ENCODE results near the gene SLC22A1.

SLC22A1 gene

DNA sequence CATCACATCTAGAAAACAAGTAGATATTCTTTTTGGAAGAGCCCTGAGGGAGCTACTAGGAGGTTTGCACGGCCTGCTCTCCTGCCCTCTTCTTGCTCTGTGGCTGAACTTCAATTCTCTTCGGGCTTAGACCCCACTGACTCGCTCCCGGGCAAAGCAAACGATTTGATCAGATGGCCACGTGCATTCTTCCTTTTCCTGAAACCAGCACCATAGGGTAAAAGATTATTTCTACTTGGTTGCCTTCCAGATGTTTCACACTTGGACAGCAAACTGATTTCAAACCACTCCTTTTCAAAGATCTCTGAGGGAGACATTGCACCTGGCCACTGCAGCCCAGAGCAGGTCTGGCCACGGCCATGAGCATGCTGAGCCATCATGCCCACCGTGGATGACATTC lies at the start of gene SLC22A1:
Gene SLC22A1 (plus strand): TSS at position 258 of the 400 bp plus-strand sequence. CDS start 121 bp downstream, at position 379.
- no peak for DNase-seq (ENCODE audit: low read depth, low spot score)
- H3K27ac ChIP-seq (ENCODE audit: low read length), result no peak within 1 kb of the TSS
- H3K36me3 ChIP-seq (ENCODE audit: control insufficient read depth, insufficient read depth, low read length), result no peaks in the 10 kb centered on the region

GRCh38 chr6:160073272-160073671 lies 48.3 kb upstream of the SLC22A1 start:
- no CpG with 5 or more reads among the region's 9 CpGs for WGBS (ENCODE audit: insufficient coverage, insufficient read length)
- no peak overlapping the region for H3K4me3 ChIP-seq (ENCODE audit: low read length)
- no peaks in the 10 kb centered on the region for H3K9me3 ChIP-seq (ENCODE audit: control insufficient read depth, insufficient read depth, low read length)
- no peaks in the 10 kb centered on the region for H3K27me3 ChIP-seq (ENCODE audit: control insufficient read depth, insufficient read depth, low read length)
- no peaks in the 10 kb centered on the region for H3K4me1 ChIP-seq (ENCODE audit: control insufficient read depth, insufficient read depth, low read length)
- DNase-seq (ENCODE audit: low read depth, low spot score), result no peak
- H3K27ac ChIP-seq (ENCODE audit: low read length), result no peak overlapping the region
- peaks cover 38% of the 10 kb centered on the region for H3K36me3 ChIP-seq (ENCODE audit: control insufficient read depth, insufficient read depth, low read length)

More for the DNA sequence above, at the start of gene SLC22A1:
- Histone ChIP-seq H3K27me3 (ENCODE audit: control insufficient read depth, insufficient read depth, low read length) (no peaks in the 10 kb centered on the region), H3K4me3 (ENCODE audit: low read length) (no peak within 1 kb of the TSS), H3K4me1 (ENCODE audit: control insufficient read depth, insufficient read depth, low read length) (no peaks in the 10 kb centered on the region), H3K9me3 (ENCODE audit: control insufficient read depth, insufficient read depth, low read length) (peaks cover 3% of the 10 kb centered on the region; the same call in 1 of the 2 replicates)
- WGBS (ENCODE audit: insufficient coverage, insufficient read length), result no CpG with 5 or more reads among the region's 8 CpGs

DNA sequence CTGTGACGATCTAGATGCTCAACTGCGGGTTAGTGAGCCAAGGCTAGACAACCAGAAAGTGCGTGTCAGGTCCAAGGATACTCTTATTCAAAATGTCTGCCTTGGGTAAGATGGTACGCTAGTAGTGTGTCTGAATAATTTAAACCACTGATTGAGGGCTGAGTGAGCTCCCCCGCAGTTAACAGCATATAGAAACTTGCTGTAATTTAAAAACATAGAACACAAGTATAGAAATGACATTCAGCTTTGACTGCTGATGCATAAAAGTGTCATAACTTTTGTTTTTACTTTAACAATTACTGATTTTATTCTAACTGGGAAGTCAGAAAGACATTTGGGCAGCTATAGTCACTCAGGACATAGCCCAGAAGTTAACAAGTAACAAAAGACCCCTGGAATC lies 45.6 kb upstream of the SLC22A1 start:
- Histone ChIP-seq H3K27ac (ENCODE audit: low read length) (no peak overlapping the region), H3K9me3 (ENCODE audit: control insufficient read depth, insufficient read depth, low read length) (no peaks in the 10 kb centered on the region; the same call in 1 of the 2 replicates), H3K27me3 (ENCODE audit: control insufficient read depth, insufficient read depth, low read length) (no peaks in the 10 kb centered on the region), H3K36me3 (ENCODE audit: control insufficient read depth, insufficient read depth, low read length) (peaks cover 43% of the 10 kb centered on the region), H3K4me1 (ENCODE audit: control insufficient read depth, insufficient read depth, low read length) (no peaks in the 10 kb centered on the region), H3K4me3 (ENCODE audit: low read length) (no peak overlapping the region)
- no CpG with 5 or more reads among the region's 5 CpGs for WGBS (ENCODE audit: insufficient coverage, insufficient read length)
- no peak for DNase-seq (ENCODE audit: low read depth, low spot score)

GRCh38 chr6:160077024-160077423 lies 44.6 kb upstream of the SLC22A1 start:
- no CpG with 5 or more reads among the region's 5 CpGs for WGBS (ENCODE audit: insufficient coverage, insufficient read length)
- DNase-seq (ENCODE audit: low read depth, low spot score), result no peak
- Histone ChIP-seq H3K36me3 (ENCODE audit: control insufficient read depth, insufficient read depth, low read length) (peaks cover 46% of the 10 kb centered on the region), H3K4me1 (ENCODE audit: control insufficient read depth, insufficient read depth, low read length) (no peaks in the 10 kb centered on the region), H3K4me3 (ENCODE audit: low read length) (no peak overlapping the region), H3K27ac (ENCODE audit: low read length) (no peak overlapping the region), H3K9me3 (ENCODE audit: control insufficient read depth, insufficient read depth, low read length) (no peaks in the 10 kb centered on the region; the same call in 1 of the 2 replicates), H3K27me3 (ENCODE audit: control insufficient read depth, insufficient read depth, low read length) (no peaks in the 10 kb centered on the region)

DNA sequence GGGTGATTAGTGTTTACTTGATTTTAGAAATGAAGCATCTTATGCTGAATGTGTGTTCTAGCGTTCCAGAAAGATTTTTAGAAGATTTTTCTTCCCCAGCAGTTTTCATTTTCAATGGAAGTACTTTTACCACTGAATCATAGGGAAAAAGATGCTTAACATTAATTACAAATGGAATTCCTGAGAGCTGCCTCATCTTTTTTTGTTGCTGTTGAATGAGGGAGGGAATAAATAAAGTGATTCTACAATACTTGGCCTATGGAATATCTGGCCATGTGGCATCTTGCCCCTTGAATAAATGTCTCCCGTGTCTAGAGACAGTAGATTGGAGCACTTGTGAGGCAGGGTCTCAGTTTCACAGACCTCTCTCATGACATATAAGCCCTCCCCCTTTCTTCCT lies 44.1 kb upstream of the SLC22A1 start:
- Histone ChIP-seq H3K27ac (ENCODE audit: low read length) (no peak overlapping the region), H3K4me1 (ENCODE audit: control insufficient read depth, insufficient read depth, low read length) (no peaks in the 10 kb centered on the region), H3K36me3 (ENCODE audit: control insufficient read depth, insufficient read depth, low read length) (peaks cover 44% of the 10 kb centered on the region), H3K27me3 (ENCODE audit: control insufficient read depth, insufficient read depth, low read length) (no peaks in the 10 kb centered on the region), H3K9me3 (ENCODE audit: control insufficient read depth, insufficient read depth, low read length) (no peaks in the 10 kb centered on the region; the same call in 1 of the 2 replicates), H3K4me3 (ENCODE audit: low read length) (no peak overlapping the region)
- no CpG with 5 or more reads among the region's 2 CpGs for WGBS (ENCODE audit: insufficient coverage, insufficient read length)
- no peak for DNase-seq (ENCODE audit: low read depth, low spot score)

DNA sequence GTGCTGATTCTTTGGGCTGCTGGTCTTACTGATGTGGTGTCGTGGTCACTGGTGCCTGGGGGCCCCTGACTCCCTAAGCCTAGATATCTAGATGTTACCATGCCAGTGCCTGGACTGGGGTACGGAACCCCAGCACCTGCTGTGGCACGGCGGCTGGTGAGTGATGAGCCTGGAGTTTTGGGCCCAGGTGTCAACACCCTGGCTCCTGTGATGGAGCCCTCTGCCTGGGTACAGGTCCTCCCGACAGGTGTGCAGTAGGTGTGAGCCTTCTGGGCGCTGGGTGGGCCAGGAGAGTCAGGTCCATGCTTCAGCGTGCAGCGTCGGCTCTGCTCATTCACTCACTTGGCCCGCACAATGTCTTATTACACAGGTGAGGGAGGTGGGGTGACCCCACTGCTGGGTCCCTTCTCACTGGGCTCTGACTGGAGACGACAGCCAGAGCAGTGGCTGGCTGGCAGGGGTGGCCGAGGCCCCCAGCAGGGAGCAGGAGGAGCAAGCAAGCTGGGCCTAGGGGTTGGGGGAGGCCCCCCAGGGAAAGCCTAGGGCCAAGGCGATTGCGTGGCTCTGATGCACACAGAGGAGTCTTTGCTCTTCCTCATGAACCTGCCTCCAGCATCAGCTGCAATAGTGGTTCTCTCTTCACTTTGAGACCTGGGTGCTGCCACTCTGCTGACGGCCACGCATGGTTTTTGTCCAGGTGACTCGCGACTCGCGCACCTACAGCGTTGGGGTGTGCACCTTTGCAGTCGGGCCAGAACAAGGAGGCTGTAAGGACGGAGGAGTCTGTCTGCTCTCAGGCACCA lies 42.5 kb upstream of the SLC22A1 start:
- H3K27ac ChIP-seq (ENCODE audit: low read length), result no peak overlapping the region
- DNase-seq (ENCODE audit: low read depth, low spot score), result no peak
- no peaks in the 10 kb centered on the region; the same call in 1 of the 2 replicates for H3K9me3 ChIP-seq (ENCODE audit: control insufficient read depth, insufficient read depth, low read length)
- H3K4me3 ChIP-seq (ENCODE audit: low read length), result no peak overlapping the region
- no peaks in the 10 kb centered on the region for H3K4me1 ChIP-seq (ENCODE audit: control insufficient read depth, insufficient read depth, low read length)
- H3K27me3 ChIP-seq (ENCODE audit: control insufficient read depth, insufficient read depth, low read length), result no peaks in the 10 kb centered on the region
- no CpG with 5 or more reads among the region's 23 CpGs for WGBS (ENCODE audit: insufficient coverage, insufficient read length)
- H3K36me3 ChIP-seq (ENCODE audit: control insufficient read depth, insufficient read depth, low read length), result peaks cover 40% of the 10 kb centered on the region

DNA sequence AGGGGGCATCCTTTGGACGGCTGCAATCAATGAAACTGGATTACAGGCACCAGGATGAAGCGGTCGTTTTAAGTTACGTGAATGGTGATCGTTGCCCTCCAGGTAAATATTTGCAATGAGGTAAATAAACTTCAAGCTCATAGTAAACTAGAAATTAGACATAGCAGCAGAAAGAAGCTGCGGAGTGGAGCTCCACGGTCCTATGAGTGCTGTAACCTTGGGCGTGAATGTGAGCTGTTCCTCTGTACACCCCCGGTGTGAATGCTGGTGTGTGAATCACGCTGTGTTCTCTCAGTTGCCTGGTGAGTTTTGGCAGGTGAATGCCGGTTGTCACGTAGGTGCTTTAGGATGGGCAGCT lies 42.0 kb upstream of the SLC22A1 start:
- H3K27me3 ChIP-seq (ENCODE audit: control insufficient read depth, insufficient read depth, low read length), result no peaks in the 10 kb centered on the region
- peaks cover 45% of the 10 kb centered on the region for H3K36me3 ChIP-seq (ENCODE audit: control insufficient read depth, insufficient read depth, low read length)
- H3K27ac ChIP-seq (ENCODE audit: low read length), result no peak overlapping the region
- H3K4me3 ChIP-seq (ENCODE audit: low read length), result no peak overlapping the region
- no peaks in the 10 kb centered on the region; the same call in 1 of the 2 replicates for H3K9me3 ChIP-seq (ENCODE audit: control insufficient read depth, insufficient read depth, low read length)
- no CpG with 5 or more reads among the region's 12 CpGs for WGBS (ENCODE audit: insufficient coverage, insufficient read length)
- H3K4me1 ChIP-seq (ENCODE audit: control insufficient read depth, insufficient read depth, low read length), result no peaks in the 10 kb centered on the region
- no peak for DNase-seq (ENCODE audit: low read depth, low spot score)

GRCh38 chr6:160080097-160080496 lies 41.5 kb upstream of the SLC22A1 start:
- peaks cover 48% of the 10 kb centered on the region for H3K36me3 ChIP-seq (ENCODE audit: control insufficient read depth, insufficient read depth, low read length)
- H3K4me3 ChIP-seq (ENCODE audit: low read length), result no peak overlapping the region
- no peak overlapping the region for H3K27ac ChIP-seq (ENCODE audit: low read length)
- H3K27me3 ChIP-seq (ENCODE audit: control insufficient read depth, insufficient read depth, low read length), result no peaks in the 10 kb centered on the region
- H3K9me3 ChIP-seq (ENCODE audit: control insufficient read depth, insufficient read depth, low read length), result no peaks in the 10 kb centered on the region; the same call in 1 of the 2 replicates
- no peak for DNase-seq (ENCODE audit: low read depth, low spot score)
- no CpG with 5 or more reads among the region's 17 CpGs for WGBS (ENCODE audit: insufficient coverage, insufficient read length)
- H3K4me1 ChIP-seq (ENCODE audit: control insufficient read depth, insufficient read depth, low read length), result no peaks in the 10 kb centered on the region

DNA sequence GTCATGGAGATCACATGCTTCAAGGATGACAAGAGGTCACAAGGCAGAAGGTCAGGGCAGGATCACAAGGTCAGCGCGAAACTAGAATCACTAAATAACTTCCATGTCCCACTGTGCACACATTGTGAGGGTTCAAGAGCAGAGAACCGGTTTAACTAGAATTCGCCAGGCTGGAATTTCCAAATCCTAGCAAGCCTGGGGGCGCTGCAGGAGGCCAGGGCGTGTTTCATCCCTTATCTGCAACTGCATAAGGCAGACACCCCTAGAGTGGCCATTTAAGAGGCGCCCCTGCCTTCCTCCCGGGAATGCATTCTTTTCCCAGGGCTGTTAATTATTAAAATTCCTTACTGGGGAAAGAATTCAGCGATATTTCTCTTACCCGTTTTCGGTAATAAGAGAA lies 40.2 kb upstream of the SLC22A1 start:
- H3K4me1 ChIP-seq (ENCODE audit: control insufficient read depth, insufficient read depth, low read length), result no peaks in the 10 kb centered on the region
- no peaks in the 10 kb centered on the region for H3K27me3 ChIP-seq (ENCODE audit: control insufficient read depth, insufficient read depth, low read length)
- no CpG with 5 or more reads among the region's 11 CpGs for WGBS (ENCODE audit: insufficient coverage, insufficient read length)
- H3K27ac ChIP-seq (ENCODE audit: low read length), result no peak overlapping the region
- no peaks in the 10 kb centered on the region; the same call in 1 of the 2 replicates for H3K9me3 ChIP-seq (ENCODE audit: control insufficient read depth, insufficient read depth, low read length)
- no peak overlapping the region for H3K4me3 ChIP-seq (ENCODE audit: low read length)
- H3K36me3 ChIP-seq (ENCODE audit: control insufficient read depth, insufficient read depth, low read length), result peaks cover 48% of the 10 kb centered on the region
- no peak for DNase-seq (ENCODE audit: low read depth, low spot score)

GRCh38 chr6:160082627-160083026 lies 39.0 kb upstream of the SLC22A1 start:
- WGBS (ENCODE audit: insufficient coverage, insufficient read length), result no CpG with 5 or more reads among the region's 8 CpGs
- H3K4me3 ChIP-seq (ENCODE audit: low read length), result no peak overlapping the region
- no peak overlapping the region for H3K27ac ChIP-seq (ENCODE audit: low read length)
- no peak for DNase-seq (ENCODE audit: low read depth, low spot score)
- H3K9me3 ChIP-seq (ENCODE audit: control insufficient read depth, insufficient read depth, low read length), result no peaks in the 10 kb centered on the region; the same call in 1 of the 2 replicates
- peaks cover 46% of the 10 kb centered on the region for H3K36me3 ChIP-seq (ENCODE audit: control insufficient read depth, insufficient read depth, low read length)
- no peaks in the 10 kb centered on the region for H3K27me3 ChIP-seq (ENCODE audit: control insufficient read depth, insufficient read depth, low read length)
- no peaks in the 10 kb centered on the region for H3K4me1 ChIP-seq (ENCODE audit: control insufficient read depth, insufficient read depth, low read length)

Measured in iPS DF 6.9 (cell line).